Measurements from ENCODE around the gene DKKL1.
A peak's percentile ranks its signal among the peaks of the same experiment; 100 is the strongest.
"Not testable (repeated sequence)": the region's sequence is repeated elsewhere in the genome, so short reads cannot be mapped to it uniquely, and the experiment has no call there.

The DKKL1 gene

GRCh38 chr19:49331187-49331586 is 32.5 kb upstream of the DKKL1 start:
- not testable (repeated sequence) for H3K9me3 ChIP-seq (ENCODE audit: control insufficient read depth in 5 of 5, low read length in 5 of 5); H3K27ac ChIP-seq (ENCODE audit: low read depth, low read length); H3K9ac ChIP-seq (ENCODE audit: low read length in 5 of 5); H3K36me3 ChIP-seq (ENCODE audit: control insufficient read depth in 5 of 5, insufficient read depth in 5 of 5, low read length in 5 of 5); H3K27me3 ChIP-seq (ENCODE audit: control insufficient read depth in 5 of 5, insufficient read depth in 4 of 5, low read length in 5 of 5); H3K4me3 ChIP-seq (ENCODE audit: low read depth in 1 of 5, low read length in 5 of 5)
- H3K4me1 ChIP-seq (ENCODE audit: control insufficient read depth in 5 of 5, insufficient read depth in 5 of 5, low read length in 5 of 5), result peaks cover 0 to 11% (median 6%) of the 10 kb centered on the region in 5 donors

GRCh38 chr19:49331616-49332055 is 32.0 kb upstream of the DKKL1 start:
- Histone ChIP-seq H3K27ac (ENCODE audit: low read depth, low read length) (no peak overlapping the region), H3K27me3 (ENCODE audit: control insufficient read depth in 5 of 5, insufficient read depth in 4 of 5, low read length in 5 of 5) (no peaks in the 10 kb centered on the region), H3K4me3 (ENCODE audit: low read depth in 1 of 5, low read length in 5 of 5) (no peak overlapping the region), H3K36me3 (ENCODE audit: control insufficient read depth in 5 of 5, insufficient read depth in 5 of 5, low read length in 5 of 5) (peaks cover 0 to 5% (median 0%) of the 10 kb centered on the region in 5 donors), H3K9me3 (ENCODE audit: control insufficient read depth in 5 of 5, low read length in 5 of 5) (no peaks in the 10 kb centered on the region), H3K9ac (ENCODE audit: low read length in 5 of 5) (no peak overlapping the region), H3K4me1 (ENCODE audit: control insufficient read depth in 5 of 5, insufficient read depth in 5 of 5, low read length in 5 of 5) (peaks cover 0 to 14% (median 6%) of the 10 kb centered on the region in 5 donors)

GRCh38 chr19:49332691-49333417 is 30.8 kb upstream of the DKKL1 start:
- not testable (repeated sequence) for H3K4me3 ChIP-seq (ENCODE audit: low read depth in 1 of 5, low read length in 5 of 5); H3K27ac ChIP-seq (ENCODE audit: low read depth, low read length); H3K27me3 ChIP-seq (ENCODE audit: control insufficient read depth in 5 of 5, insufficient read depth in 4 of 5, low read length in 5 of 5); H3K9me3 ChIP-seq (ENCODE audit: control insufficient read depth in 5 of 5, low read length in 5 of 5); H3K36me3 ChIP-seq (ENCODE audit: control insufficient read depth in 5 of 5, insufficient read depth in 5 of 5, low read length in 5 of 5); H3K9ac ChIP-seq (ENCODE audit: low read length in 5 of 5)
- peaks cover 0 to 15% (median 6%) of the 10 kb centered on the region in 5 donors for H3K4me1 ChIP-seq (ENCODE audit: control insufficient read depth in 5 of 5, insufficient read depth in 5 of 5, low read length in 5 of 5)

GRCh38 chr19:49333418-49333805 is 30.3 kb upstream of the DKKL1 start:
- H3K4me3 ChIP-seq (ENCODE audit: low read depth in 1 of 5, low read length in 5 of 5), result no peak overlapping the region
- peak overlapping the region in 1 of 5 donors; percentile 37 for H3K9ac ChIP-seq (ENCODE audit: low read length in 5 of 5)
- H3K36me3 ChIP-seq (ENCODE audit: control insufficient read depth in 5 of 5, insufficient read depth in 5 of 5, low read length in 5 of 5), result peaks cover 0 to 5% (median 0%) of the 10 kb centered on the region in 5 donors
- no peaks in the 10 kb centered on the region for H3K27me3 ChIP-seq (ENCODE audit: control insufficient read depth in 5 of 5, insufficient read depth in 4 of 5, low read length in 5 of 5)
- H3K4me1 ChIP-seq (ENCODE audit: control insufficient read depth in 5 of 5, insufficient read depth in 5 of 5, low read length in 5 of 5), result peaks cover 0 to 18% (median 9%) of the 10 kb centered on the region in 5 donors
- H3K27ac ChIP-seq (ENCODE audit: low read depth, low read length), result no peak overlapping the region
- no peaks in the 10 kb centered on the region for H3K9me3 ChIP-seq (ENCODE audit: control insufficient read depth in 5 of 5, low read length in 5 of 5)

GRCh38 chr19:49333811-49334288 is 29.8 kb upstream of the DKKL1 start:
- no peak overlapping the region for H3K4me3 ChIP-seq (ENCODE audit: low read depth in 1 of 5, low read length in 5 of 5)
- no peaks in the 10 kb centered on the region for H3K9me3 ChIP-seq (ENCODE audit: control insufficient read depth in 5 of 5, low read length in 5 of 5)
- no peaks in the 10 kb centered on the region for H3K27me3 ChIP-seq (ENCODE audit: control insufficient read depth in 5 of 5, insufficient read depth in 4 of 5, low read length in 5 of 5)
- H3K36me3 ChIP-seq (ENCODE audit: control insufficient read depth in 5 of 5, insufficient read depth in 5 of 5, low read length in 5 of 5), result peaks cover 0 to 8% (median 0%) of the 10 kb centered on the region in 5 donors
- no peak overlapping the region for H3K9ac ChIP-seq (ENCODE audit: low read length in 5 of 5)
- H3K4me1 ChIP-seq (ENCODE audit: control insufficient read depth in 5 of 5, insufficient read depth in 5 of 5, low read length in 5 of 5), result peaks cover 0 to 22% (median 13%) of the 10 kb centered on the region in 5 donors
- no peak overlapping the region for H3K27ac ChIP-seq (ENCODE audit: low read depth, low read length)

- H3K4me3 ChIP-seq (ENCODE audit: low read depth in 1 of 5, low read length in 5 of 5), result peak within 1 kb of the TSS; percentile 12 to 62 (median 44)
- H3K36me3 ChIP-seq (ENCODE audit: control insufficient read depth in 5 of 5, insufficient read depth in 5 of 5, low read length in 5 of 5), result peaks cover 0 to 8% (median 0%) of the 10 kb centered on the region in 5 donors
- H3K9me3 ChIP-seq (ENCODE audit: control insufficient read depth in 5 of 5, low read length in 5 of 5), result no peaks in the 10 kb centered on the region
- no peaks in the 10 kb centered on the region for H3K27me3 ChIP-seq (ENCODE audit: control insufficient read depth in 5 of 5, insufficient read depth in 4 of 5, low read length in 5 of 5)
- peak within 1 kb of the TSS in 2 of 5 donors; percentile 15 to 21 for H3K9ac ChIP-seq (ENCODE audit: low read length in 5 of 5)
- no peak within 1 kb of the TSS for H3K27ac ChIP-seq (ENCODE audit: low read depth, low read length)
- H3K4me1 ChIP-seq (ENCODE audit: control insufficient read depth in 5 of 5, insufficient read depth in 5 of 5, low read length in 5 of 5), result peaks cover 0 to 35% (median 27%) of the 10 kb centered on the region in 5 donors
These were observed 28.4 kb upstream of the DKKL1 start, which contains the start of gene CD37 for GRCh38 chr19:49335071-49335783. CD37 (plus strand) TSS chr19:49335406; CDS start chr19:49335541, 135 bp downstream.

GRCh38 chr19:49335784-49336481 is 27.7 kb upstream of the DKKL1 start:
- Histone ChIP-seq H3K27me3 (ENCODE audit: control insufficient read depth in 5 of 5, insufficient read depth in 4 of 5, low read length in 5 of 5) (no peaks in the 10 kb centered on the region), H3K9me3 (ENCODE audit: control insufficient read depth in 5 of 5, low read length in 5 of 5) (no peaks in the 10 kb centered on the region), H3K27ac (ENCODE audit: low read depth, low read length) (no peak overlapping the region), H3K36me3 (ENCODE audit: control insufficient read depth in 5 of 5, insufficient read depth in 5 of 5, low read length in 5 of 5) (peaks cover 0 to 5% (median 0%) of the 10 kb centered on the region in 5 donors), H3K4me1 (ENCODE audit: control insufficient read depth in 5 of 5, insufficient read depth in 5 of 5, low read length in 5 of 5) (peaks cover 0 to 42% (median 32%) of the 10 kb centered on the region in 5 donors), H3K9ac (ENCODE audit: low read length in 5 of 5) (peak overlapping the region in 2 of 5 donors; percentile 15 to 21), H3K4me3 (ENCODE audit: low read depth in 1 of 5, low read length in 5 of 5) (peak overlapping the region in 4 of 5 donors; percentile 12 to 62 (median 45))

GRCh38 chr19:49336482-49337266 is 27.0 kb upstream of the DKKL1 start:
- no peak overlapping the region for H3K9ac ChIP-seq (ENCODE audit: low read length in 5 of 5)
- H3K27ac ChIP-seq (ENCODE audit: low read depth, low read length), result no peak overlapping the region
- no peaks in the 10 kb centered on the region for H3K27me3 ChIP-seq (ENCODE audit: control insufficient read depth in 5 of 5, insufficient read depth in 4 of 5, low read length in 5 of 5)
- peaks cover 0 to 13% (median 7%) of the 10 kb centered on the region in 5 donors for H3K36me3 ChIP-seq (ENCODE audit: control insufficient read depth in 5 of 5, insufficient read depth in 5 of 5, low read length in 5 of 5)
- H3K4me1 ChIP-seq (ENCODE audit: control insufficient read depth in 5 of 5, insufficient read depth in 5 of 5, low read length in 5 of 5), result peaks cover 0 to 45% (median 34%) of the 10 kb centered on the region in 5 donors
- H3K9me3 ChIP-seq (ENCODE audit: control insufficient read depth in 5 of 5, low read length in 5 of 5), result no peaks in the 10 kb centered on the region
- H3K4me3 ChIP-seq (ENCODE audit: low read depth in 1 of 5, low read length in 5 of 5), result no peak overlapping the region

- Histone ChIP-seq H3K27ac (ENCODE audit: low read depth, low read length) (no peak overlapping the region), H3K27me3 (ENCODE audit: control insufficient read depth in 5 of 5, insufficient read depth in 4 of 5, low read length in 5 of 5) (no peaks in the 10 kb centered on the region), H3K4me3 (ENCODE audit: low read depth in 1 of 5, low read length in 5 of 5) (no peak overlapping the region), H3K36me3 (ENCODE audit: control insufficient read depth in 5 of 5, insufficient read depth in 5 of 5, low read length in 5 of 5) (peaks cover 0 to 19% (median 11%) of the 10 kb centered on the region in 5 donors), H3K9me3 (ENCODE audit: control insufficient read depth in 5 of 5, low read length in 5 of 5) (no peaks in the 10 kb centered on the region), H3K9ac (ENCODE audit: low read length in 5 of 5) (no peak overlapping the region), H3K4me1 (ENCODE audit: control insufficient read depth in 5 of 5, insufficient read depth in 5 of 5, low read length in 5 of 5) (peaks cover 0 to 45% (median 34%) of the 10 kb centered on the region in 5 donors)
These were observed 26.2 kb upstream of the DKKL1 start for GRCh38 chr19:49337267-49338022.
